ENCODE measurements around the gene ZKSCAN8. TPM values are rescaled to one million over a fixed set of nuclear protein-coding genes. Genes with fewer than 3 reads are reported as not detected.

Gene ZKSCAN8
- polyA plus RNA-seq, 1 of the 3 experiments (the other 2 are of a cell fraction) = 4.3 TPM

DNA sequence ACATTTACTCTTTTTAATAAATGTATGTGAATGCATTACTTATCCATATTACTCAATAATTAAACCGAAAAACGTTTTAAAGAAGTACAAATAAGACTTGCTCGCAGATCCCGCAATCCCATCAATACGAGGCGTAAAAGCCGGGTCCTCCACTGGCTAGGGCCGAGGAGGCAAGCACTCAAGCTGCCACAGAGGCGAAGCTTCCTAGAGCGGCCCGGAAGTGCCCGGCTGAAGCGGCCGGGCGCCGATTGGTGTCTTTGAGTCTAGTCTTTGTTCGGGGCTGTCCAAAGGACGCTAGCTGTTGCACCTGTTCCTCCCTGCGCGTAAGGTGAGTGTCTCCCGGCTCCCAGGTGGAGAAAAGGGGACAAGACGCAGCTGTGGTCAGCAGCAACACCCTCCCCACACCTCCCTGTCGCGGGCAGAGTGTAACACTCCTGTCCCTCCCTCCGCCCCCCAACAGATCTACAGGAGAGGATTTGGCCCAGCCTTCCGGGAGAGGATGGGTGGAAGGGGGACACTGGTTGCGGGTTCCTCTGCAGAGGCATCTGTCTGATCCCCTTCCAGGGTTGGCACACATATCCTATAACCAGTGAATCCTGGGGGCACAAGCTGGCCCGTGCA, 17.2 kb upstream of the ZKSCAN8 start, which contains the start of gene ZSCAN16:
TSS of gene ZSCAN16 (plus strand) at position 260 of the 621 bp plus-strand sequence. CDS start 835 bp downstream, outside the sequence.
- Histone ChIP-seq H3K9me3 (no peaks in the 10 kb centered on the region), H3K27ac (ENCODE audit: low read depth in 2 of 2, low read length in 1 of 2) (peak within 1 kb of the TSS; percentile 36 to 78; a peak in 3 of 4 replicates), H3K4me1 (ENCODE audit: control insufficient read depth in 1 of 2, insufficient read depth in 2 of 2, low read depth in 1 of 2, low read length in 1 of 2) (peaks cover 6 to 10% of the 10 kb centered on the region in 2 experiments; a peak in 2 of 4 replicates), H3K79me2 (ENCODE audit: insufficient read depth) (peaks cover 59% of the 10 kb centered on the region), H3K9ac (peak within 1 kb of the TSS; percentile 70), H3K27me3 (ENCODE audit: insufficient read depth) (no peaks in the 10 kb centered on the region), H4K20me1 (ENCODE audit: insufficient read depth) (no peaks in the 10 kb centered on the region), H3K4me2 (peak within 1 kb of the TSS; percentile 91), H3K36me3 (replicated peaks in 1 of 2; ENCODE audit: control insufficient read depth in 1 of 2, insufficient read depth in 2 of 2, low read length in 1 of 2) (peaks cover 50 to 60% of the 10 kb centered on the region in 2 experiments), H3F3A (replicated peaks; ENCODE audit: insufficient read depth) (no peaks in the 10 kb centered on the region), H2AFZ (ENCODE audit: low read depth) (peak within 1 kb of the TSS; percentile 87), H3K9me2 (no peaks in the 10 kb centered on the region), H3K4me3 (ENCODE audit: low read depth in 2 of 2, low read length in 1 of 2) (peak within 1 kb of the TSS; percentile 83 to 91)
- WGBS (ENCODE audit: low lambda C conversion rate) = under 1% methylated on average over 15 of the region's 28 CpGs
- TF ChIP-seq ELF1 (IDR thresholded peaks at IDR 0.05) = peak; percentile 90
- peak; percentile 71; the same call in 1 of the 2 replicates for TF ChIP-seq MXI1 (IDR thresholded peaks at IDR 0.05; ENCODE audit: low read depth, low read length)
- peak; percentile 29 for TF ChIP-seq CHD2 (IDR thresholded peaks at IDR 0.05; ENCODE audit: low read length, partially characterized antibody)
- TF ChIP-seq TAF1 (IDR thresholded peaks at IDR 0.05; ENCODE audit: borderline replicate concordance, low read depth, low read length) = peak; percentile 90
- no peak for TF ChIP-seq MEF2A (IDR thresholded peaks at IDR 0.05; ENCODE audit: borderline replicate concordance, low read depth)
- TF ChIP-seq RXRA (IDR thresholded peaks at IDR 0.05; ENCODE audit: borderline replicate concordance, low read depth) = no peak
- 0 out of 2 replicates have a peak, but pooled peaks have one; percentile 20 for TF ChIP-seq REST (IDR thresholded peaks at IDR 0.05; ENCODE audit: low read depth, low read length)
- TF ChIP-seq RAD21 (IDR thresholded peaks at IDR 0.05; ENCODE audit: low read length) = no peak
- peak; percentile 46; the same call in 1 of the 2 replicates for TF ChIP-seq RCOR1 (IDR thresholded peaks at IDR 0.05; ENCODE audit: low read length)
- no peak for TF ChIP-seq IRF3 (IDR thresholded peaks at IDR 0.05; ENCODE audit: low read depth, low read length)
- no peak for TF ChIP-seq YY1 (IDR thresholded peaks at IDR 0.05; ENCODE audit: low read depth)
- peak; percentile 82 for TF ChIP-seq GABPA (IDR thresholded peaks at IDR 0.05; ENCODE audit: low read depth)
- TF ChIP-seq, protein P1, sequence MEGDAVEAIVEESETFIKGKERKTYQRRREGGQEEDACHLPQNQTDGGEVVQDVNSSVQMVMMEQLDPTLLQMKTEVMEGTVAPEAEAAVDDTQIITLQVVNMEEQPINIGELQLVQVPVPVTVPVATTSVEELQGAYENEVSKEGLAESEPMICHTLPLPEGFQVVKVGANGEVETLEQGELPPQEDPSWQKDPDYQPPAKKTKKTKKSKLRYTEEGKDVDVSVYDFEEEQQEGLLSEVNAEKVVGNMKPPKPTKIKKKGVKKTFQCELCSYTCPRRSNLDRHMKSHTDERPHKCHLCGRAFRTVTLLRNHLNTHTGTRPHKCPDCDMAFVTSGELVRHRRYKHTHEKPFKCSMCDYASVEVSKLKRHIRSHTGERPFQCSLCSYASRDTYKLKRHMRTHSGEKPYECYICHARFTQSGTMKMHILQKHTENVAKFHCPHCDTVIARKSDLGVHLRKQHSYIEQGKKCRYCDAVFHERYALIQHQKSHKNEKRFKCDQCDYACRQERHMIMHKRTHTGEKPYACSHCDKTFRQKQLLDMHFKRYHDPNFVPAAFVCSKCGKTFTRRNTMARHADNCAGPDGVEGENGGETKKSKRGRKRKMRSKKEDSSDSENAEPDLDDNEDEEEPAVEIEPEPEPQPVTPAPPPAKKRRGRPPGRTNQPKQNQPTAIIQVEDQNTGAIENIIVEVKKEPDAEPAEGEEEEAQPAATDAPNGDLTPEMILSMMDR (IDR thresholded peaks at IDR 0.05) = no peak
- TF ChIP-seq, protein P2, sequence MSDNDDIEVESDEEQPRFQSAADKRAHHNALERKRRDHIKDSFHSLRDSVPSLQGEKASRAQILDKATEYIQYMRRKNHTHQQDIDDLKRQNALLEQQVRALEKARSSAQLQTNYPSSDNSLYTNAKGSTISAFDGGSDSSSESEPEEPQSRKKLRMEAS (IDR thresholded peaks at IDR 0.05; ENCODE audit: low read depth) = peak; percentile 49; the same call in 1 of the 2 replicates
- peak; percentile 84; the same call in 1 of the 2 replicates for TF ChIP-seq POLR2AphosphoS5 (IDR thresholded peaks at IDR 0.05; ENCODE audit: low read depth, low read length)
- TF ChIP-seq SIN3A (IDR thresholded peaks at IDR 0.05; ENCODE audit: borderline replicate concordance, low read depth, low read length) = peak; percentile 90; the same call in 1 of the 2 replicates
- TF ChIP-seq NFIC (IDR thresholded peaks at IDR 0.05; ENCODE audit: borderline replicate concordance) = no peak
- no peak for TF ChIP-seq FOSL2 (IDR thresholded peaks at IDR 0.05; ENCODE audit: borderline replicate concordance, low read depth)
- TF ChIP-seq FOXJ3 (CRISPR knock-in tag; IDR thresholded peaks at IDR 0.05) = 0 out of 2 replicates have a peak, but pooled peaks have one; percentile 17
- CTCF ChIA-PET = interaction anchor here (0.9 to 3.3 kb wide), 3 partner anchors 9 to 232 kb away, joined by 3 to 11 read pairs (median 8); partner anchors contain the start of gene ZKSCAN8
- POLR2A ChIA-PET = interaction anchor here (0.5 to 2.5 kb wide), 7 partner anchors 12 to 317 kb away, joined by 3 to 23 read pairs (median 4); partner anchors contain the start of gene ZKSCAN8
- DNase-seq = peak; percentile 81

Measured in SK-N-SH (cell line).